GM19395 (cell line): Measurements from ENCODE around the gene WDR33.

ENCODE experiments used
- ATAC-seq: cut with Tn5 transposase; IDR thresholded peaks from one replicate; pipeline ENCODE4 v1.9.1; 2021; ENCODE audit warnings: mild to moderate bottlenecking, moderate library complexity; ENCODE audit not compliant: unreplicated experiment

Gene WDR33

GRCh38 chr2:127675331-127676261 is 135.4 kb downstream of the WDR33 start, which contains the start of gene LIMS2:
TSS of gene LIMS2 (minus strand) at chr2:127675530. CDS start at chr2:127675024, 506 bp downstream.
- no peak for ATAC-seq

DNA sequence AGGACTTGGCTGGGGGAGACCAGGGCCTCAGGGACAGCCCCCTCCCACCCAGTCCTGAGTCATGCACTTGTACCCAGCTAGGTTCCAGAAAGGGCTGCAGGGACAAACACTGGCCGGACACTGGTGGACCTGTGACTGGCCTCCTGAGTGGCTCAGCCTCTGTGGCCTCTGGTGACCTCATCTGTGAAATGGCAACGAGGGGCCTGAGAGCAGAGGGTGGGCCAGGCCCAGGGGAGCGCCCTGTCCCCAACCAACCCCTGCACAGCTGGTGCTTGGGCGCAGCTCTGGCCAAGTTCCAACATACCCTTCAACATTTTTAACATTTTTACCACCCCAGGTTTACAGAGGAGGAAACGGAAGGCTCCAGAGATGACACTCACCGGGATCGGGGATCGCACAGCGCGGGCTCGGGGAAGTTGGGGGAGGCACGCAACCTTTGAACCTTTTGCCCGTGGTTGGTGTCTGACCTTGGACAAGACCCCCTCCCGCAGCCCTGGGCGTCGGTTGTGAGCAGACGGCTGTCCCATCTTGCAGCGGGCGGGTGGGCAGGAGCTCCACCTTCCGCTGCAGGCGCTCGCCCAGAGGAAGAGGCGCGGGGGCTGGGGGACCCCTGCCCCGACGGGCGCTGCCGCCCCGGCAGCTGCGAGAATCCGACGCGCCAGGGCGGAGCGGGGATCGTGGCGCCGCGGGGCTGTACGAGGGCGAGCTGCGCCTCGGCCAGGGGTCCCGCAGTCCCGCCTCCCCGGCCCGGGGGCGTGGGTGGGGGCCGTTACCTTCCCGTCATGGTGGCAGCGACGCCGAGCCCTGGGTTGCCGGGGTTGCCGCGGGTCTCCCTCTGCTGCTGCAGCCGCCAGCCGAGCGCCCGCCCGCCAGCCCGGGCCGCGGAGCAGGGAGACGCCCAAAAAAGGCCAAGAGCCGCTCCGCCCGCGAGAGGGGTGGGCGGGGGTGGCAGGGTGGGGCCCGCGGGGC is 136.4 kb downstream of the WDR33 start:
- ATAC-seq, result no peak

DNA sequence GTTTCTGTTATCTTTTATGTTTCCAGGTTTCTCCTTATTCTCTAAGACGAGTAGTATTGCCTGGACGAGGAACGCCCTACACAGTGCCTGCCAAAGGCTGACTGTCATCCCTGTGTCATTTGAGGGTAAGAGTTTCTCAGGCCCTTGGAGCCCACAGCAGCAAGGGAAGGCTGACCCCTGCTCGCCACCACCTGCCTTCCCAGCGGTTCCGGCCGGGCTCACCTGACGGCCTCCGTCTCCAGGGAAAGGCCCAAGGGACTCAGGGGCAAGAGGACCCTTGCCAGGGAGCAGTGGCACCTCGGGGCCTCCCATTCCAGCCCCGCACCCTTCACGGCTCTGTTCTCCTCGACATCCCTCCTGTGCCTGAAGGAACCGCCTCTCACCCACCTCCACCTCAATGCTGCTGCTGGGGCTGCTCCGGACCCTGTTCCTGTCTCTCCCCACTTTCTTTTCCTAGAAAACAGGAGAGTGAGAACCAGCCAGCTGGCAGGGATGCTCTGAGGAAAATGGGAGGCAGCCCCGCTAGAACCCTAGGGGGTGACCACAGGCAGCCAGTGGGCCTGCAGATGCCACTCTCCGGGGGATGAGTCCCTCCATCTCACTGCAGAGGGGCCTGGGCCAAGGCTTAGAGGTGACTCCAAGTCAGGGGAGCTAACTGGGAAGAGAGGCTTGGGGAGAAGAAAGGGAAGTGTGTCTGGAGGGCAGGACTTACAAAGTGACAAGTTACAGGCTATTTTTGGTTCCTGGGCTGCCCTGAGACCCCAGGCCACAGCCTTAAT is 137.5 kb downstream of the WDR33 start:
- ATAC-seq, result no peak

- no peak for ATAC-seq
Measured at GRCh38 chr2:127672341-127673224, 138.4 kb downstream of the WDR33 start.

GRCh38 chr2:127671557-127672302 is 139.2 kb downstream of the WDR33 start:
- no peak for ATAC-seq

DNA sequence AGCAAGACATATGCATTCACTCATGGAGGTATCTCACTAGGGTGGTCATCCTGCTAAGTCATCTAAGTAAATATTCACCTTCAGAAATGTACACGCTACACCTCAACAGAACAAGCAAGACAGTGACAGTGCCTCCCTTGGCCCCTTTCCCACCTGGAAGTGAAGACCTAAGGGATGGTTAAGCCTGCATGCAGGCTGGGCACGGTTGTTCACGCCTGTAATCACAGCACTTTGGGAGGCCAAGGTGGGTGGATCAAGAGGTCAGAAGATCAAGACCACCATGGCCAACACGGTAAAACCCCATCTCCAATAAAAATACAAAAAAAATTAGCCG is 140.0 kb downstream of the WDR33 start:
- no peak for ATAC-seq

- no peak for ATAC-seq
Measured at GRCh38 chr2:127670055-127670956, 140.7 kb downstream of the WDR33 start.

- no peak for ATAC-seq
Measured at GRCh38 chr2:127669056-127669455, 141.9 kb downstream of the WDR33 start.

GRCh38 chr2:127665267-127665893 is 145.6 kb downstream of the WDR33 start:
- no peak for ATAC-seq

DNA sequence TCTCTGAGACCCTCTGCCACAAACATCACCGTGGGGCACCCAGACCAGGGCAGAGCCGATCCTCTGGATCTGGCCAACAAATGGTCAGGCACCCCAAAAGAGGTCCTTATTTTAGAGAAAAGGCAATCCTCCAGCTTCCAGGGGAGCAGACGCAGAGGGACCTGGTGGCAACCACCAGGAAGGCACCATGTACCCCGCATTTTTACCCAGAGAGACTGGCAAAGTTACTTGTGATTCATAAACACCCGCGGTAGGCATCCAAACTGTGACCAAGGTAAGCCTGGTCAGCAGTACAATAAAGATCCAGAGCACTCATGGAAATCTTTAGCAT is 146.1 kb downstream of the WDR33 start:
- ATAC-seq, result no peak

- no peak for ATAC-seq
Measured at GRCh38 chr2:127664065-127664894, 146.7 kb downstream of the WDR33 start.

DNA sequence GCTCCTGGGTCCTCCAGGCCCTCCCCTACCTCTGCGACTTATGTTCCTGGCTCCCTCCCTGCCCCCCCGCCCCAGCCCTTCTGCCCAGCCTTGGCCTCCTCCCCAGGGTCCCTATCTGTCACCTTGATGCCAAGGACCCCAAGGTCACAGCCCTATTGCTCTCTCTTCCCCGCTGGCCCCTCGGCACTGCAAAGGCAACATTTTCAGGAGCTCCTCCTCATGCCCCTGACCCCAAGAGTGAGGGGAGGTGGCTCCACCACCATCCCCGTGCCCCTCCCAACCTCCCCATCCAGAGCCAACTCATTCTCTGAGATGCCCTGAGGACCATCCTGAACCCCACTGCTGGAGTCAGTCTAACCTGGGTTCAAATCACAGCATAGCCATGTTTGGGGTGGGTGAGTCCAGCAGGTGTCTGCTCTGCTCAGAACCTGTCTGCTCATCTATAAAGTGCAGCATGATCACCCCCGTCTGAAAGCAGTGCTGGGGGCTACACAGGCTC is 147.4 kb downstream of the WDR33 start:
- no peak for ATAC-seq

DNA sequence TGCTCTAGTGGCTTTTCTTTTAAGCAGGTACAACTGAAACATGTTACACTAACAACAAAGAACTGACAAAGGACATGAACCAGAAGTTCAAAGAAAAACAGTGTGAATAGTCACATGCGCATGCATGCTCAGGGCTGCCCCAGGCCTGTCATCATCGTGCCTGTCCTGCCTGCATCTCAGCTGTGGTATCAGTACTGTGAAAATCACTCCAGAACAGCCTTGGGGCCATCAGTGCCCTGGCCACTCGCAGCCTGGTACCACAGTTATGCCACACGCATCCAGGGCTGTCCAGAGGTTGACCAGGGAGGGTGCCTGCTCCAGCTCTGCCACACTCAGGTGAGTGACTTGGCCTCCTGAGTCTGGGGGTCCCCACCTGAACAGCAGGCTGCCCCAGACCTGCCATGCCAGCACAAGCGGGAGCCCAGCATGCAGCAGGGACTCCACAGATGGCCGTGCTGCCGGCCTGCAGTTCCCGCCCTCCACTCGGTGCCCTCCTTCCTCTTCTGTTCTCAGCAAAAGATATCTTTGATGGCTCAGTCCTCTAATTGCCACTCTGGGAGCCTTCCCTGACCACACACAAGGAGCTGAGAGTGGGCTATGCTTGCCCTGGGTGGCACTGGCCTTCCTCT is 147.9 kb downstream of the WDR33 start:
- no peak for ATAC-seq

DNA sequence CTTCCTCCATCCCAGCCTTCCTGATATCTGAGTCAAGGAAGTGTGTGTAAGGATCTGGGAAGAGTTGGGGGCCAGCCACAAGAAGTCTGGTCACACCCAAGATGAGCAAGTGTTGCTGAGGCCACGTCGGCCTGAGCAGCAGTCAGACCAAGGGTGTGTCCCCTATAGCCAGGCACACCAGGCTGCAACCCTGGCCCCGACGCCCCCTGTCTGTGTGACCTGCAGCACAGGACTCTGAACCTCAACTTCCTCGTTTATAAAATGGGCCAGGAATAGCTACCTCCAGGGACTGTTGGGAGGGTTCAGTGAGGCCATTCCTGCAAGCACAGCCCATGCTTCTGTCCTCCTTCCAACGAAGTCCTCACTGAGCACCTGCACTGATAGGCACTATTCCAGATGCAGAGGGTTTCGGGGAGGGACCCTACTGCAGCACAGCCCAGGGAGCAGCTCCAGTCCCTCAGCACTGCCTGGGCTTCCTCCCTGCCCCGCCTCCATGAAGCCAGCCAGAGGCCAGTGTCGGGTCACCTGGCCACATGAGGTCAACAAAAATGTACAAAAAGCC is 148.9 kb downstream of the WDR33 start:
- ATAC-seq, result no peak

DNA sequence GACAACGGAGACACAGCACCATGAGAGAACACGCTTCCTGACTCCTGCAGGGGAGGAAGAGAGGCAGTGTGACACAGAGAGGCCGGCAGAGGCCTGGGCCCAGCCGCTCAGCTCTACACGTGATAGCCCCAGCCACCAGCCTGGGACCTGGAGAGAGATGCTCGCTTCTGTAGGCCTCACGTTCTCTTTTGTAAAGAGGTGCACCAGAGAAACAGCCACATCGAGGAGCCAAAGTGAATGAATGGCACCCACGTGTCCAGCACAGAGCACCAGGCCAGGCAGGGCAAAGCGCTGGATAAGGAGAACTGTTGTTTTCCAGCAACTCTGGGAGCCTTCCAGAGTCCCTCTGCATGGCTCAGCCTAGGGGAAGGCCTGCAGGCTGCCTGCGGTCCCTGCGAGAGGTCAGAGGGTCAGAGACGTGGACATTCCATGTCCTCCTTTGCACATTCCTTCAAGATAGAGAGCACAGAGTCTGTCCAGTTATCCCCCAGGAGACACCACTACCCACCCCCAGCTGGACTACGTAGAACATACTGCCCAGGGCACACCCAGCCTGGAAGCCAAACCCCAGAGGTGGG is 149.8 kb downstream of the WDR33 start:
- ATAC-seq, result no peak

DNA sequence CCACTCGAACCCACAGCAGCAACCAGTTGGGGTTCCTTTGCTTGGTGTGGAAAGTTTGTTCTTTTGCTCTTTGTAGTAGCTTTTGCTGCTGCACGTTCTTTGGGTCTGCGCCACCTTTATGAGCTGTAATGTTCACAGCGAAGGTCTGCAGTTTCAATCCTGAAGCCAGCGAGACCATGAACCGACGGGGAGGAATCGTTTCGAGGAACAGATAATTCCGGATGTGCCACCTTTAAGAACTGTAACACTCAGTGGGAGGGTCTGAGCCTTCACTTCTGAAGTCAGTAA is 150.7 kb downstream of the WDR33 start:
- ATAC-seq, result no peak
